HG02610 (cell line): ENCODE data around the gene PCDHGA9.
A peak's percentile ranks its signal among the peaks of the same experiment; 100 is the strongest.
"Not testable (repeated sequence)": the region's sequence is repeated elsewhere in the genome, so short reads cannot be mapped to it uniquely, and the experiment has no call there.

ENCODE experiments used
- ATAC-seq: cut with Tn5 transposase; IDR thresholded peaks from one replicate; pipeline ENCODE4 v1.9.1; 2021; ENCODE audit warnings: mild to moderate bottlenecking, moderate library complexity; ENCODE audit not compliant: unreplicated experiment

PCDHGA9 gene

GRCh38 chr5:141402553-141403243 is at the start of gene PCDHGA9:
PCDHGA9 (plus strand) TSS chr5:141402778; CDS start chr5:141402953, 175 bp downstream.
- ATAC-seq, result no peak

- ATAC-seq, result no peak
These were observed 47.6 kb upstream of the PCDHGA9 start, which contains the start of gene PCDHGA4 for GRCh38 chr5:141354900-141355469. PCDHGA4 (plus strand) TSS chr5:141355021; CDS start chr5:141355108, 87 bp downstream.

- ATAC-seq, result no peak
These were observed 46.9 kb upstream of the PCDHGA9 start for GRCh38 chr5:141355641-141356040.

GRCh38 chr5:141356133-141356532 is 46.4 kb upstream of the PCDHGA9 start:
- no peak for ATAC-seq

GRCh38 chr5:141356950-141357349 is 45.6 kb upstream of the PCDHGA9 start:
- ATAC-seq, result no peak

- peak; percentile 79 for ATAC-seq
These were observed 42.7 kb upstream of the PCDHGA9 start, which contains the start of gene PCDHGB2 for GRCh38 chr5:141359790-141360426. PCDHGB2 (plus strand) TSS chr5:141359994; CDS start chr5:141360136, 142 bp downstream.

GRCh38 chr5:141360685-141361084 is 41.9 kb upstream of the PCDHGA9 start:
- no peak for ATAC-seq

GRCh38 chr5:141362719-141363118 is 39.9 kb upstream of the PCDHGA9 start:
- no peak for ATAC-seq

GRCh38 chr5:141363952-141364660 is 38.5 kb upstream of the PCDHGA9 start, which contains the start of gene PCDHGA5:
PCDHGA5 (plus strand) TSS chr5:141364162; CDS start chr5:141364331, 169 bp downstream.
- no peak for ATAC-seq

GRCh38 chr5:141366016-141366896 is 36.3 kb upstream of the PCDHGA9 start:
- no peak for ATAC-seq

- peak; percentile 65 for ATAC-seq
These were observed 32.4 kb upstream of the PCDHGA9 start, which contains the start of gene PCDHGB3 for GRCh38 chr5:141369994-141370848. PCDHGB3 (plus strand) TSS chr5:141370242; CDS start chr5:141370395, 153 bp downstream.

- ATAC-seq, result no peak
These were observed 30.8 kb upstream of the PCDHGA9 start for GRCh38 chr5:141371572-141372475.

GRCh38 chr5:141373673-141374317 is 28.8 kb upstream of the PCDHGA9 start, which contains the start of gene PCDHGA6:
PCDHGA6 (plus strand) TSS chr5:141373891; CDS start chr5:141374084, 193 bp downstream.
- no peak for ATAC-seq

GRCh38 chr5:141374627-141375026 is 28.0 kb upstream of the PCDHGA9 start:
- ATAC-seq, result no peak

- ATAC-seq, result not testable (repeated sequence)
These were observed 27.0 kb upstream of the PCDHGA9 start for GRCh38 chr5:141375444-141376155.

GRCh38 chr5:141382469-141383294 is 19.9 kb upstream of the PCDHGA9 start, which contains the start of gene PCDHGA7:
PCDHGA7 (plus strand) TSS chr5:141382742; CDS start chr5:141382900, 158 bp downstream.
- ATAC-seq, result no peak
